ENCODE results near the gene ZNRF1.

GRCh38 chr16:75108792-75109731 lies 110.2 kb downstream of the ZNRF1 start:
- TF ChIP-seq, protein P1, sequence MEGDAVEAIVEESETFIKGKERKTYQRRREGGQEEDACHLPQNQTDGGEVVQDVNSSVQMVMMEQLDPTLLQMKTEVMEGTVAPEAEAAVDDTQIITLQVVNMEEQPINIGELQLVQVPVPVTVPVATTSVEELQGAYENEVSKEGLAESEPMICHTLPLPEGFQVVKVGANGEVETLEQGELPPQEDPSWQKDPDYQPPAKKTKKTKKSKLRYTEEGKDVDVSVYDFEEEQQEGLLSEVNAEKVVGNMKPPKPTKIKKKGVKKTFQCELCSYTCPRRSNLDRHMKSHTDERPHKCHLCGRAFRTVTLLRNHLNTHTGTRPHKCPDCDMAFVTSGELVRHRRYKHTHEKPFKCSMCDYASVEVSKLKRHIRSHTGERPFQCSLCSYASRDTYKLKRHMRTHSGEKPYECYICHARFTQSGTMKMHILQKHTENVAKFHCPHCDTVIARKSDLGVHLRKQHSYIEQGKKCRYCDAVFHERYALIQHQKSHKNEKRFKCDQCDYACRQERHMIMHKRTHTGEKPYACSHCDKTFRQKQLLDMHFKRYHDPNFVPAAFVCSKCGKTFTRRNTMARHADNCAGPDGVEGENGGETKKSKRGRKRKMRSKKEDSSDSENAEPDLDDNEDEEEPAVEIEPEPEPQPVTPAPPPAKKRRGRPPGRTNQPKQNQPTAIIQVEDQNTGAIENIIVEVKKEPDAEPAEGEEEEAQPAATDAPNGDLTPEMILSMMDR (IDR thresholded peaks at IDR 0.05; ENCODE audit: low read depth, low read length), result no peak
- TF ChIP-seq POLR2A (IDR thresholded peaks at IDR 0.05; ENCODE audit: extremely low read depth, insufficient read length), result peak; percentile 33
- peak; percentile 93 for TF ChIP-seq MYC (IDR thresholded peaks at IDR 0.05; ENCODE audit: low read depth, low read length)
- TF ChIP-seq MAX (IDR thresholded peaks at IDR 0.05; ENCODE audit: low read depth, low read length), result peak; percentile 89
